ENCODE data around the gene SPOCD1. TPM values are rescaled to one million over a fixed set of nuclear protein-coding genes. Genes with fewer than 3 reads are reported as not detected.

SPOCD1 gene
- total RNA-seq, result not detected

DNA sequence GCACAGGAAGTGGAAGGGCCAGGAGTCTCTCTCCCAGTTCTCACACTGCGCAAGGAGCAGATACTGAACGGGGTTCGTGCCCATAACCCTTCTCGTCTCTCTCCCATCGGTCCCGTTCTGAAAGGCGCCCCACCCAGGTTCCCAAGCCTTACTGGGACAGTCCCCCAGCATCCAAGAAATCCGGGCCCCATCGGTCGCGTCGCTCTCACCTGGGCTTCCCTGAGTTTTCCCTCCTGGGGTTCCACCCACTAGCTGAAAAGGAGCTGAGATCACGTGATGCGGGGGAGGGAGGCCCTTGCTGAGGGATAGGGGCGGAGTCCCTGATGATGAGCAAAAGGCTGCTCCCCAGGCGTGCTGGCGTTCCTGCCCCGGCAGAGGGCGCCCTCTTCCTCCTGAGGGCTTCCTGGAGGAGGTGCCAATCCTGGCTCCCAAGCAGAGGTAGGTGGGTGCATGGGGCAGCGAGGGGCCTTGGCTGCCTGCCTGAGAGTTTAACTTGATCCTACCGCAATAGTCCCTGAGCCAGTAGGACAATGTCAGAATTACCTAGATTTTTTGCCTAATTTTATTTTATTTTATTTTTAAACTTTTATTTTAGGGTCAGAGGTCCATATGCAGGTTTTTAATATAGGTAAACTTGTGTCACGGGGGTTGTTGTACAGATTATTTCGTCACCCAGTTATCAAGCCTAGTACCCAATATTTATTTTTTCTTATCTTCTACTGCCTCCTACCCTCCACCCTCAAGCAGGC lies at the start of gene SPOCD1:
Gene SPOCD1 (minus strand): TSS at position 271 of the 749 bp plus-strand sequence. CDS start 689 bp downstream, outside the sequence.
- H3K27me3 Mint-ChIP-seq, result no peaks in the 10 kb centered on the region
- peak; percentile 94 for ATAC-seq

DNA sequence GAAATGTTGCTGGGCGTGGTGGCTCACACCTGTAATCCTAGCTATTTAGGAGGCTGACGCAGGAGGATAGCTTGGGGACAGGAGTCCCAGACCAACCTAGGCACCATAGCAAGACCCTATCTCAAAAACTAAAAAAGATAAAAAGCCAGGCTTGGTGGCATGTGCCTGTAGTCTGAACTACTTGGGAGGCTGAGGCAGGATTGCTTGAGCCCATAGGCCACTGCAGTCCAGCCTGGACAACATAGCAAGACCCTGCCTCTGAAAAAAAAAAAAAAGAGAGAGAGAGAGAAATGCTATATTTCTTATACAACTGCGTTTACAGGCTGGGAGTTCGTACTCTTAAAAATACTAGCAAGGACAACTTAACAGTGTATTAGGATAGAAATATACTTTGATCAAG lies 46.2 kb upstream of the SPOCD1 start:
- H3K27ac Mint-ChIP-seq, result no peak overlapping the region
- no peaks in the 10 kb centered on the region for H3K36me3 Mint-ChIP-seq
- no peaks in the 10 kb centered on the region for H3K27me3 Mint-ChIP-seq
- ATAC-seq (no peak), DNase-seq (no peak)
- H3K4me1 Mint-ChIP-seq, result peaks cover 6% of the 10 kb centered on the region
- H3K4me3 Mint-ChIP-seq, result no peak overlapping the region
- CTCF ChIA-PET, result no interaction called here
- no peaks in the 10 kb centered on the region for H3K9me3 Mint-ChIP-seq (ENCODE audit: low read depth)

More for the DNA sequence above, at the start of gene SPOCD1:
- DNase-seq, result peak; percentile 92
- H3K4me1 Mint-ChIP-seq, result peaks cover 6% of the 10 kb centered on the region
- no peak within 1 kb of the TSS for H3K27ac Mint-ChIP-seq
- no peaks in the 10 kb centered on the region for H3K36me3 Mint-ChIP-seq
- no peaks in the 10 kb centered on the region for H3K9me3 Mint-ChIP-seq (ENCODE audit: low read depth)
- CTCF ChIA-PET, result interaction anchor here (0.6 to 8.7 kb wide), 24 partner anchors 10 to 246 kb away, joined by 3 to 110 read pairs (median 4); no protein-coding TSS in a partner anchor
- H3K4me3 Mint-ChIP-seq, result no peak within 1 kb of the TSS

DNA sequence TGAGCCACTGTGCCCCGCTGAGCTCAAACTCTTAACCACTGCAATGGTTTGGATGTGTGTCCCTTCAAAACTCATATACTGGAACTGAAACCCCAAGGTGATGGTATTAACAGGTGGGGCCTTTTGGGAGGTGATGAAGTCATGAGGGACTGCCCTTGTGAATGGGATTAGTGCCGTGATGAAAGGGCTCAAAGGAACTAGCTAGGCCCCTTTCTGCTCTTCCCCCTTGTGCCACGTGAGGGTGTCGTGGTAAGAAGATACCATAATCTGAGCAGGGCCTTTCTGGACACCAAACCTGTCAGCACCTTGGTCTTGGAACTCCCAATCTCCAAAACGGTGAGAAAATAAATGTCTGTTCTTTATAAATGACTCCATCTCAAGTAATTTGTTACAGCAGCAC lies 45.5 kb upstream of the SPOCD1 start:
- Mint-ChIP-seq H3K9me3 (ENCODE audit: low read depth) (no peaks in the 10 kb centered on the region), H3K27ac (no peak overlapping the region), H3K4me3 (no peak overlapping the region), H3K4me1 (peaks cover 1% of the 10 kb centered on the region), H3K27me3 (no peaks in the 10 kb centered on the region), H3K36me3 (no peaks in the 10 kb centered on the region)
- CTCF ChIA-PET, result interaction anchor here (1.0 to 2.3 kb wide), 2 partner anchors 12 to 103 kb away, joined by 3 to 5 read pairs; no protein-coding TSS in a partner anchor
- DNase-seq (no peak), ATAC-seq (no peak)

DNA sequence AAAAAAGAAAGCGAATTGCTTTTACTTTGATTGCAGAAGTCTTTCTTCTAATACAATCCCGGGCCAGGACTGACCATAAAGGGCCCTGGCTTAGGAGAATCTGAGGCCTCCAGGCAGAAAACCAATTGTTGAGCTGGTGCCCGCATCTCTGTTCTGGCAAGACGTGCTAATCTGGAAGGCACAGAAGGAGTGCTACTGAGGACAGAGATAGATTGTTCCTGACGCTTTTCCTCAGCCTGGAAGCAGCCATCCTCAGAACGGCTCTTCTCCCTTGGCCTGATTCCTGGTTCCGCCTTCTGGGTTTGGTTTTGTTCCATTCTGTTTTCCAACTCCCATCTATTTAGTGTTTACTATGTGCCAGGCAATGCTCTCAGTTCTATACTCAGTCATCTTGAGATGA lies 44.8 kb upstream of the SPOCD1 start:
- Mint-ChIP-seq H3K4me3 (no peak overlapping the region), H3K9me3 (ENCODE audit: low read depth) (no peaks in the 10 kb centered on the region), H3K4me1 (no peaks in the 10 kb centered on the region), H3K27ac (no peak overlapping the region), H3K27me3 (no peaks in the 10 kb centered on the region), H3K36me3 (no peaks in the 10 kb centered on the region)
- no peak for DNase-seq
- no peak for ATAC-seq
- CTCF ChIA-PET, result interaction anchor here (1.0 to 2.3 kb wide), 2 partner anchors 11 to 104 kb away, joined by 3 to 5 read pairs; no protein-coding TSS in a partner anchor

DNA sequence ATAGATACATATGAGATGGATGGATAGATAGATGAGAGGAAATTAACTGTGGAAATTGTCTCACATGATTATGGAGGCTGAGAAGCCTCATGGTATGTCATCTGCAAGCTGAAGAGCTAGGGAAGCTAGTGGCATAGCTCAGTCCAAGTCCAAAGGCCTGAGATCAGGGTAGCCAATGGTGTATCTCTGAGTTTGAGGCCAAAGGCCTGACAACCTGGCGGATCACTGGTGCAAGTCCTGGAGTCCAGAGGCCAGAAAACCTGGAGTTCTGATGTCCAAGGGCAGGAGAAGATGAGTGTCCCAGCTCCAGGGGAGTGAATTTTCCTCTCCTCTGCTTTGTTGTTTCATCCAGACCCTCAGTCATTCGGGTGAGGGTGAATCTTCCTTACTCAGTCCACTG lies 43.9 kb upstream of the SPOCD1 start:
- no peak overlapping the region for H3K27ac Mint-ChIP-seq
- H3K4me1 Mint-ChIP-seq, result no peaks in the 10 kb centered on the region
- H3K36me3 Mint-ChIP-seq, result no peaks in the 10 kb centered on the region
- H3K4me3 Mint-ChIP-seq, result no peak overlapping the region
- DNase-seq (no peak), ATAC-seq (no peak)
- CTCF ChIA-PET, result interaction anchor here (0.8 to 2.3 kb wide), 3 partner anchors 13 to 104 kb away, joined by 3 to 5 read pairs (median 4); no protein-coding TSS in a partner anchor
- no peaks in the 10 kb centered on the region for H3K27me3 Mint-ChIP-seq
- H3K9me3 Mint-ChIP-seq (ENCODE audit: low read depth), result no peaks in the 10 kb centered on the region

DNA sequence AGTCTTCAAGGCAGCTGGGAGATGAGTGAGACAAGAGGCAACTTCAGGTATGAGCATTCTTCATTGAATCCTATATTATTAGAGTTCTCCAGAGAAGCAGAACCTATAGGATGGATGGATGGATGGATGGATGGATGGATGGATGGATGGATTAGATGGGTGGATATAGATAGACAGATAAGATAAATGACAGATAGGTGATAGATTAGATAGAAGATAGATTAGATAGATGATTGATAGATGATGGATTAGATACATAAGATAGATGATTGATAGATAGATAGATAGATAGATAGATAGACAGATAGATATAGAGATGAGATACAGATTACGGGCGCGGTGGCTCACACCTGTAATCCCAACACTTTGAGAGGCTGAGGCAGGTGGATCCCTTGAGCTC lies 43.2 kb upstream of the SPOCD1 start:
- no peak for ATAC-seq
- Mint-ChIP-seq H3K9me3 (ENCODE audit: low read depth) (no peaks in the 10 kb centered on the region), H3K4me3 (no peak overlapping the region), H3K4me1 (no peaks in the 10 kb centered on the region), H3K27ac (no peak overlapping the region), H3K36me3 (no peaks in the 10 kb centered on the region), H3K27me3 (no peaks in the 10 kb centered on the region)
- no peak for DNase-seq
- CTCF ChIA-PET, result interaction anchor here (0.8 to 1.5 kb wide), 2 partner anchors 13 to 99 kb away, joined by 3 to 4 read pairs; no protein-coding TSS in a partner anchor

DNA sequence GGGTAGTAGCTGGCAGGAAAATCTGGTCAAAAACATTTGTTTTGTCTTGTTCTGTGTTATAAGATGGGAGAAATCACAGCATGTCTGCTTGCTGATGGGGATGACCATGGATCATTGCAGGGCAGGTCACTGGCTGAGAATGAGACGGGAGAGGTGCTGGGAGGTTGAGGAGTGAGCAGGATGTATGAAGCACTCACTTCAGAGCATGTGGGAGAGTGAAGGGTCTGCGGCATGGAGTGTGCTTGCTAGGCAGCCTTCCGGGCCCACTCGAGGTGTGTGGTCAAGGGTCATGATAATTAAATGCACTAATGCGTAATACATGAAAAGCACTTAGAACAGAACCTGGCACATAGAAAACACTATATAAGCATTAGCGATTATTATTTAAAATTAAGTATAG lies 42.0 kb upstream of the SPOCD1 start:
- Mint-ChIP-seq H3K4me1 (no peaks in the 10 kb centered on the region), H3K27me3 (no peaks in the 10 kb centered on the region), H3K27ac (no peak overlapping the region), H3K9me3 (ENCODE audit: low read depth) (no peaks in the 10 kb centered on the region), H3K36me3 (no peaks in the 10 kb centered on the region), H3K4me3 (no peak overlapping the region)
- ATAC-seq, result no peak
- CTCF ChIA-PET, result no interaction called here
- DNase-seq, result no peak

DNA sequence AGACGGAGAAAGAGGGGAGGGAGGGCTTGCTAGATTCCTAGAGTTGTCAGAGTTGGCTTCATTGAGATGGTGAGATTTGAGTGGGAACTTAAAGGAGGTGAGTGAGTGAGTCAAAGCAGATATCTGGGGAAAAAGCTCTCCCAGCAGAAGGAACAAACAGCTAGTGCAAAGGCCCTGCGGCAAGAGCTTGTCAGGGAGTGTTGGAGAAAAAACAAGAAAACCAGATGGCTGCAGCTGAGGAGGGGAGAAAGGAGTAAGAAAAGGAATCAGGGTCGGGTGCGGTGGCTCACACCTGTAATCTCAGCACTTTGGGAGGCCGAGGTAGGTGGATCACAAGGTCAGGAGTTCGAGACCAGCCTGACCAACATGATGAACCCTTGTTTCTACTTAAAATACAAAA lies 40.3 kb upstream of the SPOCD1 start:
- ATAC-seq, result no peak
- H3K36me3 Mint-ChIP-seq, result no peaks in the 10 kb centered on the region
- no peak overlapping the region for H3K27ac Mint-ChIP-seq
- DNase-seq, result no peak
- H3K27me3 Mint-ChIP-seq, result no peaks in the 10 kb centered on the region
- no peaks in the 10 kb centered on the region for H3K9me3 Mint-ChIP-seq (ENCODE audit: low read depth)
- H3K4me1 Mint-ChIP-seq, result no peaks in the 10 kb centered on the region
- CTCF ChIA-PET, result interaction anchor here (0.7 to 1.7 kb wide), 2 partner anchors 34 to 108 kb away, joined by 4 read pairs; no protein-coding TSS in a partner anchor
- no peak overlapping the region for H3K4me3 Mint-ChIP-seq

DNA sequence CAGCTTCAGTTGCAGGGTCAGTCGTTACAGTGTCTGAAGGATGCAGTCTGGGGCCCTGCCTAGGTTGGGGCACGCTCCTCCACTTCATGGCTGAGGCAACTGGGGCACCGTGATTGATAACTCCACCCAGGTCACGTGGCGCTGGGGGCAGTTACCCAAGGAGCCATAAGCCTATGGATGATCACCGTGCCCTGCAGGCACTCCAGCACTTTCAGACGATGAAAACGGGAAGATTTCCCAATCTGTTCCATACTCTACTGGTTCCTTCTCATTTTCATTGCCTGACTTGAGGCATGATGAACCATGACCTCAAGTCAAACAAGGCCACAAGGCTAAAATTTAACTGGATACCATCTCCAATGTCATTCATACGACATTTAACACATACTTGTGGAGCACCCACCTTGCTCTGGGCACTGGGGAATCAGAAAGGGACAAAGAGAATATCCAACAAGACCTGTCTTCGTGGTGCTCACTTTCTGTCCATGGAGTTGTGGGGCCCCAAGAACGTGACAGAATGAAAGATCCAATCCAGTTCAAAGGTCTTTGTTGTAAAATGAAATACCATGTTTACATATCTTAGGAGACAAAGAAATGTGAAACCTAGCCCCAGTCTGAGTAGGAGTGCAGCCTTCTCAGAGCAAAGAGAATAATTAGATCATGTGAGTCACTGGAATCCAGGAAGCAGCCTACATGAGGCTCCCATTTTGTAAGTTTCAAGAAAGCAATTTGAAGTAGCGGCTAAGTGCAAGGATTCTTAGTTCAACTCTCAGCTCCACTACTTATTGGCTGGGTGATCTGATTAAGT lies 39.4 kb upstream of the SPOCD1 start:
- no peaks in the 10 kb centered on the region for H3K27me3 Mint-ChIP-seq
- H3K4me1 Mint-ChIP-seq, result no peaks in the 10 kb centered on the region
- ATAC-seq (no peak), DNase-seq (no peak)
- H3K4me3 Mint-ChIP-seq, result no peak overlapping the region
- no peaks in the 10 kb centered on the region for H3K36me3 Mint-ChIP-seq
- no peaks in the 10 kb centered on the region for H3K9me3 Mint-ChIP-seq (ENCODE audit: low read depth)
- CTCF ChIA-PET, result interaction anchor here (1.7 to 1.9 kb wide), 2 partner anchors 17 to 35 kb away, joined by 4 read pairs; no protein-coding TSS in a partner anchor
- H3K27ac Mint-ChIP-seq, result no peak overlapping the region

DNA sequence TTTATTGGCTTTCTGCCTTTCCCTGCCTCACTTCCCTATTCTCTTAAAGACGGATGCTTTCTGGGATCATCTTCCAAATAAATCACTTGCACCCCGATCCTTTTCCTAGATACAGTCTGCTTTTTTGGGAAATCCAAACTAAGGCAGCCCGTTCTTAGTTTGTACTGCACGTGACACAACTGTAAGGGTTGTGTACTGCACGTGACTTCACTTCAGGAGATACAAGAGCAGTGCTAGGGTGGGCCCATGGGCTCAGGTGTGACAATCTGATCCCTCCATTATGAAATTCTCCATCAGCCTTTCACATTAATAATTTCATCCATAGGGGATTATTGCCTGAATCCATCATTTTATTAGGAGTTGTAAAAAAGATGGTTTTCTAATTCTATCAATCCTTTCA lies 33.8 kb upstream of the SPOCD1 start:
- Mint-ChIP-seq H3K27me3 (no peaks in the 10 kb centered on the region), H3K36me3 (peaks cover 2% of the 10 kb centered on the region), H3K9me3 (ENCODE audit: low read depth) (peaks cover 2% of the 10 kb centered on the region), H3K27ac (peak overlapping the region; percentile 37), H3K4me3 (no peak overlapping the region), H3K4me1 (peaks cover 33% of the 10 kb centered on the region)
- no peak for DNase-seq
- CTCF ChIA-PET, result interaction anchor here (0.5 to 2.7 kb wide), 7 partner anchors 11 to 114 kb away, joined by 3 to 8 read pairs (median 4); no protein-coding TSS in a partner anchor
- no peak for ATAC-seq

DNA sequence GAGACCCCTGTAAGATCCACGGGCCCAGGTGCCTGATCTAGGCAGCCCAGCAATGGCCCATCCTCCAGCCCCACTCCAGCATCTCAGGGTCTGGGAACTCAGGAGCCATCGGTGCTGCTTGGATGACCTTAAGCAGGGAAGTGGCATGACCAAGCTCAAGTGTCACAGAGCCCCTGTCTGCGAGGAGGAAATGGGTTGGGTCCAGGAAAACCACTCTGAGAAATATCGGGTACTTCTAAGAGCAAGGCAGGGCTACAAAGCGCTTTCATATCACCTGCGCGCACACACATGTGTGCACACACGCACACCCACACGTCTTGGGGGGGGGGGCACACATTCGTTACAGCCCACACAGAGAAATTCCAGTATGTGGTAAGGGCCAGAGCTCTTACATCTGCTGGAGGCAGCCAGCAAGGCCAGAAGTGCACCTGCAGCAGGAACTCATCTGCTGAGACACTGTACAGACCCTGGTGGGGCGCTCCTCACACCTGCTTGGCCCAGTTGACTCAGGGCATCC lies 32.6 kb upstream of the SPOCD1 start:
- Mint-ChIP-seq H3K4me3 (peak overlapping the region; percentile 33), H3K36me3 (peaks cover 2% of the 10 kb centered on the region), H3K4me1 (peaks cover 33% of the 10 kb centered on the region), H3K9me3 (ENCODE audit: low read depth) (peaks cover 2% of the 10 kb centered on the region), H3K27me3 (no peaks in the 10 kb centered on the region), H3K27ac (peak overlapping the region; percentile 83)
- peak; percentile 62 for DNase-seq
- CTCF ChIA-PET, result interaction anchor here (0.7 to 2.7 kb wide), 11 partner anchors 10 to 116 kb away, joined by 3 to 8 read pairs (median 4); no protein-coding TSS in a partner anchor
- ATAC-seq, result peak; percentile 84

DNA sequence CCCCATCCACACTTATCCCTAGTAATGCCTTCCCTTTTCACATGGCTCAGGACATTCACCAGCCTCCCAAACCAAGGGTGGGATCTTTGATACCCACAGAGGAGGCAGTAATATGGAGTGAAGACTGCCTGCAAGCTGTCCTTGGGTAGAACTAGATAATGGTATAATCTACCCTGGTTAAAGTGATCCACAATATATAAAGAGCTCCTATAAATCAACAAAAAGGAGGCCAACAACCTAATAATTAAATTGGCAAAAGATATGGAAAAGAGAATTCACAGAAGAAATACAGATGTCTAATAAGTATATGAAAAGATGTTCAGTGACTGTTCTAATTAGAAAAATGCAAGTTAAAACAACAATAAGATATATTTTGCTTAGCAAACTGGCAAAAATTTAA lies 30.7 kb upstream of the SPOCD1 start:
- DNase-seq, result no peak
- H3K4me1 Mint-ChIP-seq, result peaks cover 33% of the 10 kb centered on the region
- no peaks in the 10 kb centered on the region for H3K27me3 Mint-ChIP-seq
- no peak overlapping the region for H3K4me3 Mint-ChIP-seq
- H3K36me3 Mint-ChIP-seq, result peaks cover 2% of the 10 kb centered on the region
- no peak for ATAC-seq
- peaks cover 2% of the 10 kb centered on the region for H3K9me3 Mint-ChIP-seq (ENCODE audit: low read depth)
- CTCF ChIA-PET, result no interaction called here
- no peak overlapping the region for H3K27ac Mint-ChIP-seq

DNA sequence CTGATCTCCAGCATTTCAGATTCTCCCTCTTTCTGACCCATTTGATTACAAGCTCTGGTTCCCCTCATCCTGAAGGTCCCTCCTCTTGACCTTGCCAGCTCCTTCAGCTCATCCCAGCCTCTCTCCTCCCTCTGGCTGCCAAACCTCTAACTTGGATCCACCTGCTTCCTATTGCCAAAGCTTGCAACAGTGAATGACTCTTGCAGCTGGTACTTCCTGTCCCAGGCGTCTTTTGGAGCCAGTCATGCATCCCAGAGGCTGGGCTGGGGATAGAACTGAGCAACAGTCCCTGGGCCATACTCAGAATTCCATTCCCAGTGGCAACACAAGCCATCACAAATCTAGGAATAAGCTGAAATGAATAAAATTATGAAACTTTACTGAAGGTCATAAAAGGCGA lies 27.7 kb upstream of the SPOCD1 start:
- CTCF ChIA-PET, result interaction anchor here (0.7 to 1.3 kb wide), 4 partner anchors 10 to 121 kb away, joined by 3 to 8 read pairs (median 4); no protein-coding TSS in a partner anchor
- peaks cover 2% of the 10 kb centered on the region for H3K27me3 Mint-ChIP-seq
- H3K27ac Mint-ChIP-seq, result peak overlapping the region; percentile 32

More for the DNA sequence above, 27.7 kb upstream of the SPOCD1 start:
- no peak for ATAC-seq
- Mint-ChIP-seq H3K4me1 (peaks cover 21% of the 10 kb centered on the region), H3K36me3 (peaks cover 2% of the 10 kb centered on the region), H3K9me3 (ENCODE audit: low read depth) (peaks cover 2% of the 10 kb centered on the region), H3K4me3 (no peak overlapping the region)
- DNase-seq, result no peak
